ENCODE data around the gene TEDC1. TPM values are rescaled to one million over a fixed set of nuclear protein-coding genes. Genes with fewer than 3 reads are reported as not detected.

The TEDC1 gene
- total RNA-seq, 1 experiment from 2014 or later = 17.9 TPM

- CTCF ChIA-PET = interaction anchor here (0.7 to 3.4 kb wide), 8 partner anchors 12 to 402 kb away, joined by 3 to 49 read pairs (median 4); partner anchors contain the start of gene TMEM121
These were observed 1.3 kb downstream of the TEDC1 start for GRCh38 chr14:105492031-105492970.

GRCh38 chr14:105492971-105493871 is 2.2 kb downstream of the TEDC1 start:
- no peaks in the 10 kb centered on the region for H3K9me3 Mint-ChIP-seq
- no peak overlapping the region for H3K4me3 Mint-ChIP-seq
- DNase-seq (ENCODE audit: low spot score) (no peak), ATAC-seq (no peak)
- TF ChIP-seq EMX1 (CRISPR knock-in tag; IDR thresholded peaks at IDR 0.05) = no peak
- no peak for TF ChIP-seq GRHL2 (CRISPR knock-in tag; IDR thresholded peaks at IDR 0.05; ENCODE audit: insufficient replicate concordance, severe bottlenecking)
- no peak for TF ChIP-seq USF2 (CRISPR knock-in tag; IDR thresholded peaks at IDR 0.05)
- no peak for TF ChIP-seq TP53 (CRISPR knock-in tag; IDR thresholded peaks at IDR 0.05)
- no peak for TF ChIP-seq MLX (CRISPR knock-in tag; IDR thresholded peaks at IDR 0.05)
- no peak for TF ChIP-seq ZMAT4 (CRISPR knock-in tag; IDR thresholded peaks at IDR 0.05)
- peaks cover 16% of the 10 kb centered on the region for H3K27me3 Mint-ChIP-seq (ENCODE audit: low read depth)
- H3K27ac Mint-ChIP-seq = no peak overlapping the region
- peaks cover 4% of the 10 kb centered on the region for H3K4me1 Mint-ChIP-seq
- ChIA-PET POLR2A (no interaction called here), CTCF (interaction anchor here (1.8 kb wide), 1 partner anchor 35 kb away, joined by 5 read pairs; no protein-coding TSS in a partner anchor)
- H3K36me3 Mint-ChIP-seq = no peaks in the 10 kb centered on the region

More at GRCh38 chr14:105492031-105492970, 1.3 kb downstream of the TEDC1 start:
- ATAC-seq (no peak), DNase-seq (ENCODE audit: low spot score) (no peak)
- TF ChIP-seq HMGXB4 (CRISPR knock-in tag; IDR thresholded peaks at IDR 0.05) = 0 out of 2 replicates have a peak, but pooled peaks have one; percentile 27
- TF ChIP-seq TEAD1 (CRISPR knock-in tag; IDR thresholded peaks at IDR 0.05) = no peak
- no peak for TF ChIP-seq ZMAT4 (CRISPR knock-in tag; IDR thresholded peaks at IDR 0.05)
- Mint-ChIP-seq H3K4me1 (peaks cover 4% of the 10 kb centered on the region), H3K27ac (no peak overlapping the region), H3K4me3 (peak overlapping the region; percentile 71), H3K27me3 (ENCODE audit: low read depth) (peaks cover 24% of the 10 kb centered on the region), H3K9me3 (no peaks in the 10 kb centered on the region), H3K36me3 (no peaks in the 10 kb centered on the region)
- POLR2A ChIA-PET = interaction anchor here (1.0 kb wide), 1 partner anchor 11 kb away, joined by 3 read pairs; no protein-coding TSS in a partner anchor

GRCh38 chr14:105493921-105494605 is 3.0 kb downstream of the TEDC1 start:
- no peak for ATAC-seq
- CTCF ChIA-PET = no interaction called here
- POLR2A ChIA-PET = no interaction called here
- H3K9me3 Mint-ChIP-seq = no peaks in the 10 kb centered on the region
- H3K4me1 Mint-ChIP-seq = peaks cover 4% of the 10 kb centered on the region
- H3K4me3 Mint-ChIP-seq = no peak overlapping the region
- H3K27ac Mint-ChIP-seq = no peak overlapping the region
- no peak for DNase-seq (ENCODE audit: low spot score)
- no peak for TF ChIP-seq GTF2I (CRISPR knock-in tag; conservative IDR thresholded peaks at IDR 0.05)
- no peak for TF ChIP-seq FOXJ3 (CRISPR knock-in tag; IDR thresholded peaks at IDR 0.05; ENCODE audit: borderline replicate concordance)
- no peak for TF ChIP-seq KAT7 (CRISPR knock-in tag; IDR thresholded peaks at IDR 0.05; ENCODE audit: borderline replicate concordance)
- H3K27me3 Mint-ChIP-seq (ENCODE audit: low read depth) = peaks cover 8% of the 10 kb centered on the region
- H3K36me3 Mint-ChIP-seq = no peaks in the 10 kb centered on the region
